KBM-7 (cell line): ENCODE data around the gene ERO1B.
A peak's percentile ranks its signal among the peaks of the same experiment; 100 is the strongest.
"Not testable (repeated sequence)": the region's sequence is repeated elsewhere in the genome, so short reads cannot be mapped to it uniquely, and the experiment has no call there.

ENCODE experiments used
- DNase-seq: peaks from one replicate; pipeline ENCODE4 v3.0.0-alpha.2; 2015
- in situ Hi-C: fragments of 300-500 bp; cut with MboI; formaldehyde crosslinking; loops from 2 replicates; pipeline ENCODE4 v1.14.3; 2020; ENCODE audit warnings: low sequenced_read_pairs, low pct_unique_long_range_greater_than_20kb, mixed read lengths

ERO1B gene, protein sequence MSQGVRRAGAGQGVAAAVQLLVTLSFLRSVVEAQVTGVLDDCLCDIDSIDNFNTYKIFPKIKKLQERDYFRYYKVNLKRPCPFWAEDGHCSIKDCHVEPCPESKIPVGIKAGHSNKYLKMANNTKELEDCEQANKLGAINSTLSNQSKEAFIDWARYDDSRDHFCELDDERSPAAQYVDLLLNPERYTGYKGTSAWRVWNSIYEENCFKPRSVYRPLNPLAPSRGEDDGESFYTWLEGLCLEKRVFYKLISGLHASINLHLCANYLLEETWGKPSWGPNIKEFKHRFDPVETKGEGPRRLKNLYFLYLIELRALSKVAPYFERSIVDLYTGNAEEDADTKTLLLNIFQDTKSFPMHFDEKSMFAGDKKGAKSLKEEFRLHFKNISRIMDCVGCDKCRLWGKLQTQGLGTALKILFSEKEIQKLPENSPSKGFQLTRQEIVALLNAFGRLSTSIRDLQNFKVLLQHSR

GRCh38 chr1:236281654-236282424, at the start of gene ERO1B:
ERO1B (minus strand) TSS chr1:236281958; CDS start chr1:236281783, 175 bp downstream.
- in situ Hi-C loops = no loop called here
- peak; percentile 96 for DNase-seq

DNA sequence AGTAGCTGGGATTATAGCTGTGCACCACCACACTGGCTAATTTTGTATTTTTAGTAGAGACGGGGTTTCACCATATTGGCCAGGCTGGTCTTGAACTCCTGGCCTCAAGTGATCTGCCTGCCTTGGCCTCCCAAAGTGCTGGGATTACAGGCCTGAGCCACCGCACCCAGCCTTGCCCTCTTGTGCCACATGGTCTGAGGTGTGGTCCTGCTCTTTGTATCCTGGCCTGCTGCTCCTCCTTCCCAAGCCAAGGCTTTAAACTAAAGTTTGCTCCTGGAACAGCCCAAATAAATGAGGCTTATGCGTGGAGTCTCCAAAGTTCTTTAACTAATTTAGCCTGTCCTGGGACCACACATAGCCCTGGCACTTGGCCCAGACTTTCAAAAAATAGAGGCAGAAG, 49.7 kb upstream of the ERO1B start:
- in situ Hi-C loops, DNase-seq: not testable (repeated sequence)

GRCh38 chr1:236326432-236326831, 44.7 kb upstream of the ERO1B start:
- no peak for DNase-seq
- in situ Hi-C loops = no loop called here

- in situ Hi-C loops = no loop called here
- no peak for DNase-seq
Observed at GRCh38 chr1:236325567-236325966, 43.8 kb upstream of the ERO1B start.

DNA sequence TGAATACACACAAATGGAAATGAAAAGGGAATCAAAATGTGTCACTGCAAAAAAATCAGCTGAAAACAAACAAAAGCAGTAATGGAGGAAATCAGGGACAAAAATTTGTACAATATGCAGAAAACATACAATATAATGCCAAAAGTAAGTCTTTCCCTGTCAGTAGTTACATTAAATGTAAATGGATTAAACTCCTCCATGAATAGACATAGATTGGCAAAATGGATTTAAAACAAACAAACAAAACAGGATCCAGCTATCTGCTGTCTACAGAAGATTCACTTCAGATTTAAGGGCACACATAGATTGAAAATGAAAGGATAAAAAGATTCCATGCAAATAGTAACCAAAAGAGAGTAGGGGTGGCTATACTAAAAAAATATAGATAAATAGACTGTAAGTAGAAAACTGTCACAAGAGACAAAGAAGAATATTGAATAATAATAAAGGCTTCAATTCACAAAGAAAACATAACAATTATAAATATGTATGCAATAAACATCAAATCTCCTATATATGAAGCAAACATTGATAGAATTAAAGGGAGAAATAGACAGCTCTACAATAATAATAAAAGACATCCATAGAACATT, 42.2 kb upstream of the ERO1B start:
- in situ Hi-C loops = no loop called here
- DNase-seq = no peak

DNA sequence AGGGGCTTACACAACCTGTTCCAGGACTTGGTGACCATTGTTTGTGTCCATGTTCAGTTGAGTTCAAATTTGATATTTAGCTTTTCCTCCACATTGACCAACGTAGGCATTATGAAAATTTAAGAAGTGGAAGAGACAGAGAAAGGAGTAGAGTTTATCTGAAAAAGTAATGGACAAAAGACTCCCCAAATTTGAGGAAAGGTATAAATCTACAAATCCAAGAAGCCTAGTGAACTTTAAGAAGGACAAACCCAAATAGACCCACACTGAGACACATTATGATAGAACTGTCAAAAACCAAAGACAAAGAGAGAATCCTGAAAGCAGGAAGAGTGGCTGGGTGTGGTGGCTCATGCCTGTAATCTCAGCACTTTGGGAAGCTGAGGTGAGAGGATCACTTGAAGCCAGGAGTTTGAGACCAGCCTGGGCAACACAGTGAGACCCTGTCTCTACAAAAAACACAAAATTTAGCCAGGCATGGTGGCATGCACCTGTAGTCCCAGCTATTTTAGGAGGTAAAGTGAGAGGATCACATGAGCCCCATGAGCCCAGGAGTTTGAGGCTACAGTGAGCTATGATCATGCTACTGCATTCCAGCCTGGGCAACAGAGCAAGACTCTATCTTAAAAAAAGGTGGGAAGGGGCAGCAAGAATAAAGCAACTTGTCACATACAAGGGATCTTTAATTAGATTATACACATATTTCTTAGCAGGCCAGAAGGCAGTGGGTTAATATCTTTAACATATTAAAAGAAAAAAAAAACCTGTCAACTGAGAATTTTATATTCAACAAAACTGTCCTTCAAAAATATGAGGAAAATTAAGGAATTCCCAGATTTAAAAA, 41.0 kb upstream of the ERO1B start:
- in situ Hi-C loops = no loop called here
- no peak for DNase-seq

GRCh38 chr1:236321101-236321500, 39.3 kb upstream of the ERO1B start:
- in situ Hi-C loops = no loop called here
- no peak for DNase-seq

GRCh38 chr1:236320671-236321070, 38.9 kb upstream of the ERO1B start:
- DNase-seq = no peak
- in situ Hi-C loops = no loop called here

GRCh38 chr1:236320214-236320613, 38.5 kb upstream of the ERO1B start:
- in situ Hi-C loops = no loop called here
- DNase-seq = no peak

DNA sequence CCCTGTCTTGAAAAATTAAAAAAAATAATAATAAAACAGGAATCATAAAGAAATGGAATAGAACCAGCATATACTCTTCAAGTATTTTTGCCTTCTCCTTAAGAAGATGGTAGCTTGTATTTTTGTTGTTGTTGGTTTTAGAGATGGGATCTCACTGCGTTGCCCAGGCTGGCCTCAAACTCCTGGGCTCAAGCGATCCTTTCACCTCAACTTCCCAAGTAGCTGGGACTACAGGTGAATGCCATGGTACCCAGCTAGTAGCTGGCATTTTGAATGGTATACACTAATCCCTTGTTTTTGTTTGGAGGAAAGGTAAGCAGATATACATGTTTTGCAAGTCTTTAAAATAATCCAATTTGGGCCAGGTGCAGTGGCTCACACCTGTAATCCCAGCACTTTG, 34.7 kb upstream of the ERO1B start:
- in situ Hi-C loops = no loop called here
- DNase-seq = no peak

- no peak for DNase-seq
- in situ Hi-C loops = no loop called here
Observed at GRCh38 chr1:236315518-236315917, 33.8 kb upstream of the ERO1B start.

DNA sequence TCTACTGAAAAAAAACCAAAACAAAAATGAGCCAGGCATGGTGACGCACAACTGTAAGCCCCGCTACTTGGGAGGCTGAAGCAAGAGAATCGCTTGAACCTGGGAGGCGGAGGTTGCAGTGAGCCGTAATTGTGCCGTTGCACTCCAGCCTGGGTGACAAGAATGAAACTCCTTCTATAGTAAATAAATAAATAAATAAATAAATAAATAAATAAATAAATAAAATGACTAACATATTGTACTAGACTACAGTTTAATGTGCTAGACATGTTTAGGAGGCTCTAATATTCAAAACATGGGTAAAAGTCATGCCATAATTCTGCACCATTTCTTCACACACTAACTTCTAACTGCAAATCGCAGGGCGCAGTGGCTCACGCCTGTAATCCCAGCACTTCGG, 33.3 kb upstream of the ERO1B start:
- in situ Hi-C loops = no loop called here
- DNase-seq = no peak

- in situ Hi-C loops, DNase-seq: not testable (repeated sequence)
Observed at GRCh38 chr1:236314050-236314449, 32.3 kb upstream of the ERO1B start.

DNA sequence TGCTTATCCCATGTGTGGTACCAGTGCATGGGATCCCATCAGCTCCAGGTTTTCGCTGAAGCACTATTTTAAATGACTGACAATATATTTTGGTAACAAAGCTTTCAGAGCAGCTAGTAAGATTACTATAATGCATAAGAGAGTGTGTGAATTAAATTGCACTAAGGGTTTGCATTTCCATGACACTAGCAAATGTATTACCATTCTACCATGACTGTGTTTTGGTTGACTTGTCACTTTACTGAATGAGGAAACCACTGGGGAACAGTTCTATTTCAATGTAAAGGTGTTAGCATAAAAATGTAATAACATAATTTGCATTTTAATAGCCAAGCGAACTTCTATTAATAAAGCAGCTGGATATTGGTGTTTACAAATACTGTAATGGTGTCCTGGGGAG, 31.7 kb upstream of the ERO1B start:
- in situ Hi-C loops = no loop called here
- no peak for DNase-seq

DNA sequence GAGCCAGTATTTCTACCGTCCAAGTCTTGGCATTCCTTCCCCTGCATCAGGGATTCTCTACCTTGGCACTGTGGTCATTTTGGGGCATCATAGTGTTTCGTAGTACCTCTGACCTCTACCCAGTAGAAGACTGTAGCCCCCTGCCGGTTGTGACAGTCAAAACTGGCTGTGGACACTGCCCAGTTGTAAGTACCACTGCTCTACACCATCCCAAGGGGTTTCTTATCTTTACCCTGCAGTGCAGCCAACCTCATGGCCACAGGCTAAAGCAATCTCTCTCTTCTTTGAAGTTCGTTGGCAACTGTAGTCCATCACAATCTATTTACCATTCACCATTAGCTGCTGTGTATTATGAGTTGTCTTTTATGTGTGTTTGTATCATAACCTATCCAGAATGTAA, 29.3 kb upstream of the ERO1B start:
- in situ Hi-C loops = no loop called here

DNA sequence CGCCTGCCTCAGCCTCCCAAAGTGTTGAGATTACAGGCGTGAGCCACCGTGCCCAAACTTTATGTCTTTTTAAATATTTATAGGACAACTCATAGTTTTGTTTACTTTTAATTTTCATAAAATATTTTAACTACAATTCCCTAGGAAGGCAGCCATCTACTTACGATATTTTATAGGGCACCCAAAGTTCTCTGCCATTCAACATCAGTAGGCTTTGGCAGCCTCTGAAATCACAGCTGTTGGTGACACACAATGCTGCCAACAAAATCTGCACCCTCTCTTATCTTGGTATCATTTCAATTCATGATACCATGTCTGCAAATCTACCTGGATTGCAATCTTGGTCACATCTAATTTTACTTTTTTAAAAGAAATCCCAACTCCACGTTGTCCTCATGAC, 27.1 kb upstream of the ERO1B start:
- in situ Hi-C loops = no loop called here
- DNase-seq = no peak

More for the DNA sequence above, 29.3 kb upstream of the ERO1B start:
- no peak for DNase-seq

- no peak for DNase-seq
- in situ Hi-C loops = no loop called here
Observed at GRCh38 chr1:236307435-236307834, 25.7 kb upstream of the ERO1B start.

- no peak for DNase-seq
- in situ Hi-C loops = no loop called here
Observed at GRCh38 chr1:236304682-236305081, 22.9 kb upstream of the ERO1B start.

DNA sequence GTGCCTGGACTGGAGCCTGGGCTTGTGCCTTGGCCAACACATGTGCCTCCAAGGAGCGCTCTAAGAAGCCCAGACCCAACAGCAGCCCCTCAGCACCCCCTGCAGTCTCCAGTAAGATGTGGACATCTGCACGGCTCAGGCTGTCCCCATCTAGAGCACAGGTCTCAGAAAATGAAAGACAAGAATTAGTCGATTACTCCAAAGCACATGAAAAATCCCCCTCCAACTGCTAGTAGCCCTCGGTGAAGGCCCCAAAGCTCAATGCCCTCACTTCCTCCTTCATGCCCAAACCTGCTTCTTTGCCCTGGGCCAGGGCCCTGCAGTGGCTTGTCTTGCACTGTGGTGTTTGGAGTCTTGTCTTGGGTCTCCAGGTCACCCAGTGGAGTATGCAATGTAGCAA, 21.9 kb upstream of the ERO1B start:
- DNase-seq = peak; percentile 31
- in situ Hi-C loops = no loop called here
